Left renal cortex interstitium (tissue), 4 donors: ENCODE measurements around the gene ARPC2. TPM values are rescaled to one million over a fixed set of nuclear protein-coding genes. Genes with fewer than 3 reads are reported as not detected.
A peak's percentile ranks its signal among the peaks of the same experiment; 100 is the strongest.
"Not testable (repeated sequence)": the region's sequence is repeated elsewhere in the genome, so short reads cannot be mapped to it uniquely, and the experiment has no call there.

Experiments
- DNase-seq, 4 donors: peaks; one replicate each; pipeline ENCODE4 v3.0.0-alpha.2; 2013; ENCODE audit warnings: low read depth in 4 of 4, low spot score in 2 of 4, missing footprints in 1 of 4
- polyA plus RNA-seq, 4 donors: library from polyadenylated mRNA; unstranded; fragments of 120-200 nt; gene quantifications; one replicate each; pipeline ENCODE4 v1.2.1, GENCODE V29; 2013; ENCODE audit not compliant: insufficient read length in 4 of 4

Gene ARPC2
- polyA plus RNA-seq, result 100 to 1,000 TPM; 234 to 264 (median 257) TPM

- DNase-seq, result peak; percentile 84 to 95 (median 89)
These were observed at the start of gene ARPC2 for GRCh38 chr2:218216674-218217359. Gene ARPC2, plus strand, starts transcription at chr2:218217189. Its CDS starts 282 bp downstream, at chr2:218217471.

GRCh38 chr2:218168016-218168415 is 49.0 kb upstream of the ARPC2 start:
- no peak for DNase-seq

- DNase-seq, result peak in 3 of 4 donors; percentile 1 to 21 (median 8)
These were observed 48.1 kb upstream of the ARPC2 start for GRCh38 chr2:218168635-218169462.

GRCh38 chr2:218169757-218170546 is 47.0 kb upstream of the ARPC2 start:
- DNase-seq, result no peak

- not testable (repeated sequence) for DNase-seq
These were observed 45.2 kb upstream of the ARPC2 start for GRCh38 chr2:218171744-218172143.

- DNase-seq, result no peak
These were observed 44.1 kb upstream of the ARPC2 start for GRCh38 chr2:218172845-218173244.

- no peak for DNase-seq
These were observed 37.2 kb upstream of the ARPC2 start for GRCh38 chr2:218179782-218180181.

GRCh38 chr2:218180467-218181114 is 36.4 kb upstream of the ARPC2 start:
- no peak for DNase-seq

- DNase-seq, result no peak
These were observed 32.7 kb upstream of the ARPC2 start for GRCh38 chr2:218184331-218184730.

GRCh38 chr2:218186355-218186766 is 30.6 kb upstream of the ARPC2 start:
- peak in 3 of 4 donors; percentile 3 to 33 (median 19) for DNase-seq

GRCh38 chr2:218186876-218187275 is 30.1 kb upstream of the ARPC2 start:
- no peak for DNase-seq

GRCh38 chr2:218187296-218188015 is 29.5 kb upstream of the ARPC2 start:
- DNase-seq, result no peak

GRCh38 chr2:218188528-218188927 is 28.5 kb upstream of the ARPC2 start:
- DNase-seq, result no peak

GRCh38 chr2:218192902-218193430 is 24.0 kb upstream of the ARPC2 start:
- DNase-seq, result no peak

GRCh38 chr2:218193701-218194100 is 23.3 kb upstream of the ARPC2 start:
- no peak for DNase-seq

- DNase-seq, result no peak
These were observed 22.1 kb upstream of the ARPC2 start for GRCh38 chr2:218194880-218195279.

GRCh38 chr2:218196974-218197373 is 20.0 kb upstream of the ARPC2 start:
- DNase-seq, result no peak

- DNase-seq, result no peak
These were observed 14.7 kb upstream of the ARPC2 start for GRCh38 chr2:218202266-218202665.

GRCh38 chr2:218209078-218209477 is 7.9 kb upstream of the ARPC2 start:
- no peak for DNase-seq

- DNase-seq, result no peak
These were observed 2.9 kb upstream of the ARPC2 start for GRCh38 chr2:218214116-218214515.
